ENCODE measurements around the gene MAPK8IP3.
"Not testable (repeated sequence)": the region's sequence is repeated elsewhere in the genome, so short reads cannot be mapped to it uniquely, and the experiment has no call there.

MAPK8IP3 gene

DNA sequence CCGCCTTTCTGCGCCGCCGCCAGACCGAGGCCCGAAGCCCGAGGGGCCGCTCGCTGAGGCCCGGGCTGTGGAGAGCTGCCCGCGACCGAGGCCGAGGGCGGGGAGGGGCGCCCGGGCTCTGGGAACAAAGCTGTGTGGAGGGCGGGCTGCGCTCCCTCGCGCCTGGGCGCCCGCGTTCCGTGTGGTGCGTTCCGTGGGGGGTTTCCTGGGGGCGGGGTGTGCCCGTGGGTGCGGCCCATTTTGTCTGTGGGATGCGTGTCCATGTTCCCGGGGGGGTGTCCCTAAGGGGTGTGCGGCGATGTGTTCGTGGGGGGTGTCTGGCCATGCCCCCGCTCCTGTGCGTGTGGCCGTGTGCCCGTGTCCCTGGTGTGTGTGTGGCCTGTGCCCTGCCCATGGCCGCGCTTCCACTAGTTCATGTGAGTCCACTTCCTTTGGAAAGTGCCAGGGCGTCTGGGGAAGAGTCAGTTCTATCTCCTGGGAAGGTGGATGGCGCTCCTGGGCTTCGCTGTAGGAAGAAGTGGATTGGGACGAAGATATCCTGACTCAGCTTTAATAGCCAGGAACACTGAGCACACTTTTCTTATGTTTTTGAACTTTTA is 27.4 kb upstream of the MAPK8IP3 start:
- in situ Hi-C loops (cut with MboI; ENCODE audit: low sequenced_read_pairs), result no loop called here

DNA sequence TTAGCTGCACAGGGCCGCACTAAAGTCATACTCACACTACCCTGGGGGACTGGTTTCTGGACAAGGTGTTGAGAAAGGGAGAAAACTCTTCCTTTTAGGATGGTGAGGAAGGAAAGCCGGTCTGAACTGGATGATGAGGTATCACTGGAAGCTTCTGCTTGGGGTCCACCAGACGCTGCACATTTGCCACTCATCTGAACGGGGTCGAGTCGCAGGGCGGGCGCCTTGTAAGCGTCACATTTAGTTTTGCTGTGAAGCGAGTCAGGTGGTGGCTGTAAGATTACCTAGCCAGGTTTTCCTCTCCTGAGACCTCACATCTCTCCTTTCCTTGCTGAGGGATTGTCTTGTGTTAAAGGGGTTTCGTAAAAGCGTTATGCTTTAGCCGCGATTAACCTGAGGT is 25.6 kb upstream of the MAPK8IP3 start:
- in situ Hi-C loops (cut with MboI; ENCODE audit: low sequenced_read_pairs), result no loop called here

DNA sequence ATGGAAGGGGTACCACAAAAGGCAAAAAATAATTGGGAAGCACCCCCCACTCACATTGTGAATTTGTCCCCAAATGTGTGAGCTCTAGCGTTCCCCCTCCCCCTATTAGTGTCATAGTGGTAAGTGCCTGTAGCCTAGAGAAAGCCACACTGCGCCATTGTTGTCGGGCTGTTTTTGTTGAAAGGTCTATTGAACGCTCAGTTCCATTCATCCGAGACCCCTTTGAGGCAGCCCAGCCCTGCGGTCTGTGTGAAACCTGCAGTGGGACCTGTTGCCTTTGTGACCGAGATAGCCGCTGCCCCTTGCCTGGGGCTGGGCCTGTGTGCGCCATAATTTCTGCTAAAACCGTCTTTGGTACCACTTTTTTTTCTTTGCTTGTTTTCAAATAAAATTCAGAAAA is 25.0 kb upstream of the MAPK8IP3 start:
- in situ Hi-C loops (cut with MboI; ENCODE audit: low sequenced_read_pairs), result no loop called here

DNA sequence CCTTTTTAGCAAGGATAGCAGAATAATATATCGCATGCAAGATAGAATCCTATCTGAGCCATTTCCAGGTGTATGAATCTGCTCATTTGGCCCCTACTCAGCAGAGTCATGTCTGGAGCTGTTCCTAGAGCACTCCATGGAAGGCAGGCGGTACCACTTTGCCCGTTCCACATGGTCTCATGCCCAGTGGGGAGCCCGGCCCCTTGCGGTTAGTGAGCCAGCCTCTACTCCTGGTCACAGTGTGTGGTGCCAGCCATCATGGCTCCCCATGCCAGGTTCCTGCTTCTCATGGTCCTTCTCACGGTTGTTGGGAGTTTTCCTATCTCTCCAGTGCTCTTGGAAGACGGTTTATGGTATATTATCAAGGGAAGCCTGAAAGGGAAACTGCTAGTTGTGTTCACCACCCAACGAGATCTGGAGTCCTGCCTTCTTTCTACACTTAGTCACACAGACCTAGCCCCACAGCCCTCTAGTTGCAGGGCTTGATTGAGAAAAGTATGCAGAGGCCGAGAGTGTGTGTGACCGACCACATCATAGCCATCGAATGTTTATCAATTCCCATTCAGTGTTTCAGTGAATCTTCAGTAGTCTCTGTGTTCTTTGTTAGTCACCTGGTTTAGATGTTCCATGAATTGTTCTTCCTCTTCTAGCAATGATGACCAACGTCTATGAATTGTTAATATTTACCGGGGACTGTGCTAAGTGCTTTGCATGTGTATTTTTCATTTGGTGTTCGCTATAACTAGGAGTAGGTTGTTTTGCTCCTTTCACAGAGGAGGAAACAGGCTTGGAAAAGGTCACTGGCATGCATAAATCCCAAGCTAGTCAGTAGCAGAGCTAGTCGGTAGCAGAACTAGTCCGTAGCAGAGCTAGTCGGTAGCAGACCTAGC is 18.3 kb upstream of the MAPK8IP3 start:
- in situ Hi-C loops (cut with MboI; ENCODE audit: low sequenced_read_pairs), result no loop called here

DNA sequence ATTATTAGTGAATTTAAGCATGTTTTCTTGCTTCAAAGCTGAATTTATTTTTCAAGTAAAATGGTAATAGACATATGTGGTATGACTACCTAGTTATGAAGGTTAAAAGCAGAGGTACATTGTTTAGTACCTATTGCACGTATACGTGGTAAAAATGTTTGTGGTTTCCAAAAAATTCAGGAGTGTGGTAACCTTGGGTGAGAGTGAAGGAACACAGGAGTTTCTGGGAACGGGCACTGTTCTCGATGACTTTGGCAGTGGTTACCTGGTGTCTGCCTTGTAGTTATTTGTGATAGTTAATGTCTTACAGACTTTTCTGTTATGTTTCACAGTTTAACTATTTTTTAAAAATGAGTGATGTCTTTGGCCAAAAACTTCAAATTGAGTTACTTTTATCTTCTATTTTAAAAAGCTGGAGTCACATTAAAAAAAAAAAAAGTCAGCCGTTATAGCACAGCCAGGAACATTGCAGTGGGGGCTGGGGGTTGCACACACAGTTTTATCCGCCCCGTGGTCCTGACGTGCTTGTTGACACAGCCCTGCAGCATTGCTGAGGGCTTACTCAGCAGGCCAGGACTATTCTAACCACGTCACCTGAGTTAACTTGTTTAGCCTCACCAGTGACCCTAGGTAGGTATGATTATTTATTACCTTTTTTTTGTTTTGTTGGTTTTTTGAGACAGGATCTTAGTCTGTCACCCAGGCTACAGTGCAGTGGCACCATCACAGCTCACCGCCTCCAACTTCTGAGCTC is 17.0 kb upstream of the MAPK8IP3 start:
- in situ Hi-C loops (cut with MboI; ENCODE audit: low sequenced_read_pairs), result no loop called here

DNA sequence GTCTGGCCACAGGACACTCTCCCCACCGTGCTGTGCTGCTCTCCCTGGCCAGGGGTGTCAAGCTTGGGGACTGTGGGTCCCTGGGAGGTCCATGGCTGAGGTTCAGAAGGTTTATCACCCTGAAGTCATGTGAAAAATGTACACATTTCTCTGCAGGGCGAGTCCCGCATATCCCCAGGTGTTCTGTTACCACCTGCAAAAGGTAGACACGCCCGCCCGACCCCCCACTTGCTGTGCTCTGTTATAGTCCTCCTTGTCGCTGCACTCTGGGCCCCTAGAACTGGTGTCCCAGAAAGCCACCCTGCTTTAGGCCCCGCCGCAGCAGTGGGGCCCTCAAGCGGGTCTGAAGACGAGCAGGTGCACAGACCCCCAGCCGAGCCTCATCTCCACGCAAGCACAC is 16.1 kb upstream of the MAPK8IP3 start:
- in situ Hi-C loops (cut with MboI; ENCODE audit: low sequenced_read_pairs), result no loop called here

DNA sequence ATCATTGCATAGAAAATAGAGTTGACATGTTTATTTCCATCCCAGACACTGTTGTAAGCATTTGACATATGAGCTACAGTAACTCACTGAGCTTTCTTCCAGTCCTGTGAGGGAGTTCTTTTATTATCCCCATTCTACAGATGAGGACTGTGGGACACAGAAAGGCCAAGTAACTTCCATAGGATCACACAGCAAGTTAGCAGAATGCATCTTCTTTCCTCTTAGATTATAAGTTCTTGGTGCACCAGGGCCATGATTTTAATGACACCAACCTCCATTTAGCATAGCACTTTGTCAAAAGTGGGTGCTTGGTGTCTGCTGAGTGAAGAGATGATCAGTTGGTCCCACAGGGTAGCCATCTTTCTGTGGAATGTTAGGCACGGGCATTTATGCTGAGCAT is 15.2 kb upstream of the MAPK8IP3 start:
- in situ Hi-C loops (cut with MboI; ENCODE audit: low sequenced_read_pairs), result no loop called here

DNA sequence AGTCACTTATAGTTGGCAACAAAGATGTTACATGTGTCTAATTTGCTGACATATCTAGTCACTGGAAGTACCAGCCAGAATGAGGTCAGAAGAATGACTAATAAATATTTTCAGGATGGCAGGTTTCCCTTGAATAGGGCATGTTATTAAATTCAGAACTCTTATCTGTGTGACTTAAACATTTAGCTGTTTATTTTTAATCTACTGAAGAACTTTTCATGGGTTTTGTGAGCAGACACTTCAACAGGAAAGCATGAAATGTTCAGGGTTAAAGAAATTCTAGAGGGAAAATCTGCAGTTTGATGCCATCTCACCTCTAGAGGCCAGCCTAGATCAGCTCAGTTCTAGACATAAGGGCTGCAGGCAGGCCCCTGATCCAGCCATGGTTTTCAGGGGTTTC is 14.7 kb upstream of the MAPK8IP3 start:
- in situ Hi-C loops (cut with MboI; ENCODE audit: low sequenced_read_pairs), result no loop called here

DNA sequence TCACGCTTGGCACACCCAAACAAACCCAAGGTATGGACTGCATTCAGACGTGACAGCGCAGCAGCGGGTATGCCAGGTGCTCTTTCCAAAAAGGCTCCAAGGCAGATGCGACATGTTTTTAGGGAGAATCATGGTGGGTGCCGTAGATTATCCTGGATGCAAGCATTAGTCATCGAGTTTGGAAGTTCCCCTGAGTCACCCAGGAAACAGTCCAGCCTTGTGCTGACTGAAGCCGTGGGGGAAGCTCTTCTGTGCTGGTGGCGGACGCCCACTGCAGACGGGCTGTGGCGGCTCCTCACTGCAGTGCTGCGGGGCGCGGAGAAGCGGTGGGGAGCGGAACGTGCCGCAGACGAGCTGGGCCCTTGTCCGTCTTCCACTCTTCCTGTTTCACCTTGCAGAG is 14.0 kb upstream of the MAPK8IP3 start:
- in situ Hi-C loops (cut with MboI; ENCODE audit: low sequenced_read_pairs), result no loop called here

DNA sequence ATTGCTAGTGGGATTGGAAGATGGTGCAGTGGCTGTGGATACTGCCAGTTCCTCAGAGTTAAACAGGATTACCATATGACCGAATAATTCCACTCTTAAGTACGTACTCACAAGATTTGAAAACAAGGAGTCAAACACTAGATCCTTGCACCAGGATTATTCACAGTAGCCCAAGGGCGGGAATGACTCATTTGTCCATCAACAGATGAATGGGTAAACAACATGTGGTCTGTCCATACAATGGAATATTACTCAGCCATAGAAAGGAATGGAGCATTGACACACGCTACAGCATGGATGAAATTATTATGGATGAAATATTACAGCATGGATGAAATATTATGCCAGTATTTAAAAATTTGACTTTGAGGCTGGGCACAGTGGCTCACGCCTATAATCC is 9.1 kb upstream of the MAPK8IP3 start:
- in situ Hi-C loops (cut with MboI; ENCODE audit: low sequenced_read_pairs), result no loop called here

DNA sequence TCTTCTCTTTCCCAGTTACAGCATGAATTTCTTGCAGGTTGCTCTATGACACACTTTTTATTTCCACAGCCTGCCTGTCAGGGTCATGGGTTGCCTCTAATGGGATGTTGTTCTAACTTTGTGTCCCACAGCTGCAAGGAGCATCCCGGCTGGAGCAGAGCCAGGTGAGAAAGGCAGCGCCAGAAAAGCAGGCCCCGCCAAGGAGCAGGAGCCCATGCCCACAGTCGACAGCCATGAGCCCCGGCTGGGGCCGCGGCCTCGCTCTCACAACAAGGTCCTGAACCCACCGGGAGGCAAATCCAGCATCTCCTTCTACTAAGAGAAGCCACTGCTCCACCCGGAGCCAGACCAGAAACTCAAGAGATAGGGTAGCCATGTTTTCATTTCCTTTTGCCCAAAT is 7.3 kb upstream of the MAPK8IP3 start:
- in situ Hi-C loops (cut with MboI; ENCODE audit: low sequenced_read_pairs), result no loop called here

DNA sequence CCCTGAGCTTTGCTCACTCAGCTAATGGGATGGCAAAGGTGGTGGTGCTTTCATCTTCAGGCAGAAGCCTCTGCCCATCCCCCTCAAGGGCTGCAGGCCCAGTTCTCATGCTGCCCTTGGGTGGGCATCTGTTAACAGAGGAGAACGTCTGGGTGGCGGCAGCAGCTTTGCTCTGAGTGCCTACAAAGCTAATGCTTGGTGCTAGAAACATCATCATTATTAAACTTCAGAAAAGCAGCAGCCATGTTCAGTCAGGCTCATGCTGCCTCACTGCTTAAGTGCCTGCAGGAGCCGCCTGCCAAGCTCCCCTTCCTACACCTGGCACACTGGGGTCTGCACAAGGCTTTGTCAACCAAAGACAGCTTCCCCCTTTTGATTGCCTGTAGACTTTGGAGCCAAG is 5.7 kb upstream of the MAPK8IP3 start:
- in situ Hi-C loops (cut with MboI; ENCODE audit: low sequenced_read_pairs), result no loop called here

DNA sequence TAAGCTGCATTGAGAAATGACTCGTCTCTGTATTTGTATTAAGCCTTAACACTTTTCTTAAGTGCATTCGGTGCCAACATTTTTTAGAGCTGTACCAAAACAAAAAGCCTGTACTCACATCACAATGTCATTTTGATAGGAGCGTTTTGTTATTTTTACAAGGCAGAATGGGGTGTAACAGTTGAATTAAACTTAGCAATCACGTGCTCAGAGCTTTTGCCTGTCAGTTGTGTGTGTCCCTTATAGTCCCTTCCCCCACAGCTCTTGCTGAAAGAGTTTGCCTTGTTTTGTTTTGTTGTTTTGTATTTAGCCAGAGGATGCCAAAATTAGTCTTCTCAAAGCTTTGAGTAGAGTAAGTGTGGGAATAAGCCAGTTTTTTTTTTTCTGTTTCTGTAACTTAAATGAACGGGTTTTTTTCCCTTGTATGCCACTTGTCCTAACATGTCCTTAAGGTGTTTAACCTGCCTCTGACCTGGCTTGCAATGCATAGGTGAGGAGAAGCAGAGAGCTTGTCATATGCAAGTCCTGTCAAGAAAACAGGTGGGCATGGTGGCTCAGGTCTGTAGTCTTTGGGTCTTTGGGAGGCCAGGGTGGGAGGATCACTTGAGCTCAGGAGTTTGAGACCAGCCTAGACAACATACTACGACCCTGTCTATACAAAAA is 4.6 kb upstream of the MAPK8IP3 start:
- in situ Hi-C loops (cut with MboI; ENCODE audit: low sequenced_read_pairs), result no loop called here

DNA sequence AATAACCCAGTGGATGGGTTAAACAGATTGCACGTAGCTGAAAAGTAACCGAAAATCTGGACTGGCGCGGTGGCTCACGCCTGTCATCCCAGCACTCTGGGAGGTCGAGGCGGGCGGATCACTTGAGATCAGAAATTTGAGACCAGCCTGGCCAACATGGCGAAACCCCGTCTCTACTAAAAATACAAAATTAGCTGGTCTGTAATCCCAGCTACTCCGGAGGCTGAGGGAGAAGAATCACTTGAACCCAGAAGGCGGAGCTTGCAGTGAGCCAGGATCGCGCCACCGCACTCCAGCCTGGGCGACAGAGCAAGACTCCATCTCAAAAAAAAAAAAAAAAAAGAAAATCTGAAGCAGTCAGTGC is 689 bp upstream of the MAPK8IP3 start:
- in situ Hi-C loops (cut with MboI; ENCODE audit: low sequenced_read_pairs), result not testable (repeated sequence)

DNA sequence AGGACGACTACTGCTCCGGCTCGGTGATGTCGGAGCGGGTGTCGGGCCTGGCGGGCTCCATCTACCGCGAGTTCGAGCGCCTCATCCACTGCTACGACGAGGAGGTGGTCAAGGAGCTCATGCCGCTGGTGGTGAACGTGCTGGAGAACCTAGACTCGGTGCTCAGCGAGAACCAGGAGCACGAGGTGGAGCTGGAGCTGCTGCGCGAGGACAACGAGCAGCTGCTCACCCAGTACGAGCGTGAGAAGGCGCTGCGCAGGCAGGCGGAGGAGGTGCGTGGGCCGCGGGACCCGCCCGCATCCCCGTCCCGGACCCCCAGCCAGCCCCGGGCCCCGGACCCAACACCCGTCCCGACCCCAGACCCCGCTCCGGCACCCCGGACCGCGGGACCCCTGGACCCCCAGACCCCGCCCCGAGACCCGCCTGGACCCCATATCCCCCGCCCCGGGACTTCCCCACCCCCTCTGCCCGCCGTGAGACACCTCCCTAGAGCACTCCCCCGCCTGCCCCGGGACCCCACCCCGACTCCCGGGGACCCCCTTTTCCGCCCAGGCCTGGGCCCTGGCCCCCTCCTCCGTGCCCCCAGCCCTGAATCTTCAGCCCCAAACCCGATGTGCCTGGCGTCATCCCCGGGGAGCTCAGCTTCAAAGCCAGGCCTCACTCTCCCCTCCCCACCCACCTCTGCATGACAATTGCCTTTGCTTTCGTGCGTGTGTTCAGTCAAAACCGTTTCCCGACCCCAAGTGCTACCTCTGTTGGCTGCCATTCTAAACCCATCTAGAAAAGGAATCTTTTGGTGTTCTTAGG is 594 bp downstream of the MAPK8IP3 start:
- in situ Hi-C loops (cut with MboI; ENCODE audit: low sequenced_read_pairs), result no loop called here

DNA sequence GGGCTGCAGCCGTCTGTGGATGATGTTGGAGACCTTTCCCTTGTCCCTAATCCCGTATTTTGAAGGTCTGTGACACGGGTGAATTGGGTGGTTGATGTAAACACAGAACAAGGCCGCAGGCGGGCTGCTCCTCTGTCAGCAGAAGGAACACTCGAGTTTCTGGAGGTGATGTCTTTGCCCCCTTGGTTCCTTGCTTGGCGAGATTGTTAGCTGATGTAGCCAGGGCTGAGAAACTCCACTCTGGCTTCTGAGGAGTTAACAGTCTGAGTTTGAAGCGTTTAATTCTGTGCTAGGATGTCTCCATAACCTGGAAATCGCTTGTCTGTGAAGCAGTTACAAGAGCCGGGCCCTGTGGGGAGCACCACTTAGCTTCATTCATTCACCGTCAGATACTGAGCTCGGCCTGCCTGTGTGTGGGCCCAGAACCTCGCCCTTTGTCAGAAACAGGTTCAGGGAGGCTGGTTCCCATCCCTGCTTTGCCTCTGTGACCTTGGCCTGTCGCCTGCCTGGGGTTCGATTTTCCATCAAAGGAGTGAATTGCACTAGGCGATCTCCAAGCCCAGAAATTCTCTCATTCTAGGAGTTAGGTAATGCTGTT is 1.3 kb downstream of the MAPK8IP3 start:
- in situ Hi-C loops (cut with MboI; ENCODE audit: low sequenced_read_pairs), result no loop called here

DNA sequence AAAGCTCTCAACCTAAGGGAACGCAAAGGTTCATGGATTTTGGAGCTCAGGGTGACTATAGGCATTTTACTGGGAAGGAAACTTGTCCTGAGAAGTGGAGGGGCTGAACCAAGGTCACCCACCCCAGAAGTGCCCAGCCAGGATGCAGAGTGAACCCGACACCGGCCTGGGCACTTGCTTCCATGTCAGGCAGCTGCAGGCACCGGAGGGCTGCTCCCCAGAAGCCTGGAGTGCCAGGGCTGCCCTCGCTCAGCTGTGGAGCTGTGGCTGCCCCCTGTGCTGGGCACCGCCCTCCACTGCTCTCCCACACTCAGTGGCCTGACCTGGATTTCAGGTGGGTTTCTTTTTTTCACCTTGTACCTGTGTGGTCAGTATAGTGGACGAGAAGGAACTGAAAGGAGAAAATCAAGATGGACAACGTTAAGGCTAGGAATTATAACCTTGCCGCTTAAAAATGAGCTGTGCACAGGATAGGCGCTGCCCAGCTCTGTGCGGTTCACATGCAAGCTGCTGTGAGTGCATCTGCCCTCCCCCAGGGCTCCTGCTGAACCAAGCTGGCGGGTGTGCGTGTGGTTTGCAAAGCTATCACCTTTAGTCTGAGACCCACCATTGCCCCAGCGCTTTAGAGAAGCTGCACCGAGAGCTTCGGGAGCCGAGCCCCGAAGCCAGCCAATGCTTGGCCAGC is 2.2 kb downstream of the MAPK8IP3 start:
- in situ Hi-C loops (cut with MboI; ENCODE audit: low sequenced_read_pairs), result no loop called here

DNA sequence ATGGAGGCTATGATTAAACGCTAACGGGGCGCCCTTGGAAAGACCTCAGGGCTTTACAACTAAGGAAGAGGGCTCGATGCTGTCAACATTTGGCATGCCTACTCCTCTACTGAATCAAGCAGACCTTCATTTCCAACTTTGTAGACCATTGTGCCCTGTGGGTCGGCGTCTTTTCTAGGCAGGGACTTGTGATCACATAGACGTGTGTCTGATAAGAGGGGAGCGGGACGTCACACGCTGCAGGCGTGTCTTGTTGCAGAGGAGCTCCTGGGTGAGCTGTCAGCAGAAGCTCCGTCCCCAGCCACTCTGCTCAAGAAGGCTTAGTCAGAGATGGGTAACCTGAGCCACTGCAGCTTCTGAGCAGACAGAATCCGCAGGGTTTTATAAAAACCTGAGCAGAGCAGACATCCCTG is 2.8 kb downstream of the MAPK8IP3 start:
- in situ Hi-C loops (cut with MboI; ENCODE audit: low sequenced_read_pairs), result no loop called here

DNA sequence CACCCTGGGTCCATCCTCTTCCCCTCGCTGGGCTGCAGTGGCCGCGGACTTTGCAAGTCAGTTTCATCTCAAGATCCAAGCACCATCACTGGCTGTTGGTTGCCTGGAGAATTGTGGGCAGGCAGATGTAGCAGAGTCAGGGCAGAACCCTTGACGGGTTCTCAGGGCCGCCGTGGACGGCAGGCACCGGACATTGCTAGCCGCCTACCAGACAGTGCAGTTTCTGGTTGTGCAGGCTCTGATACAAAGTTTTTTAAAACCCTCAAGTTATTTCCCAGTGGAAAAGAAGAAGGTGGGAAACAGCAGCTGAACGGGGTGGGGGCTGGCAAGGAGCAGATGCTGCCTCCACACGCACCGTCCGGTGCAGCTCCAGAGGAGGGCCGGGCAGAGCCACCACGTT is 3.4 kb downstream of the MAPK8IP3 start:
- in situ Hi-C loops (cut with MboI; ENCODE audit: low sequenced_read_pairs), result no loop called here

Measured in HL-60/S4 treated with retinoic acid at 250 ng/mL for 4 days and 3 days (cell line).